ENCODE measurements around the gene SGK1. TPM values are rescaled to one million over a fixed set of nuclear protein-coding genes. Genes with fewer than 3 reads are reported as not detected.

SGK1 gene
- total and polyA plus RNA-seq, 10 of the 15 experiments (the other 5 are each of a cell fraction or from before 2014, with no cell fraction given) = 0.62 to 5.1 (median 2.9) TPM

DNA sequence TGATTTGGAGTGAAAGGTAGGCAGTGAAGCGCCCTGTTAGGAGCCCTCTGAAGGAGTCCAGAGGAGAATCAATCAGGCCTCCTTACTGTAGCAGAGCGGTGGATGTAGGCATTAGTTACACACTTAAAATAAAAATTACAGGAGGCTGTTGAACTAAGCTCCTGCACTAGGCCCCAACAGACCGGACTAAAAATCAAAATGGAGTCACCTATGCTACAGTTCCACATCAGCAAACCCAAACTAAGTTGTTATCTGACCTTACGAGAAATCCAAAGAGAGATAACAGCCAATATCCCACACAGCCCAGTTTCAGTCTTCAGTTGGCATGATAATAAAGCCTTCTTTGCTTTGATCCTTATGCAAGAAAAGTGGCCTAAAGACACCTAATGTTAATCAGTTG is 26.8 kb downstream of the SGK1 start:
- POLR2A ChIA-PET = no interaction called here
- in situ Hi-C loops (cut with MboI) = no loop called here
- FAIRE-seq = no peak
- BruUV-seq (replicated peaks) = no TSS peak
- Histone ChIP-seq H3K4me3 (no peak overlapping the region), H3K9me3 (replicated peaks; ENCODE audit: control insufficient read depth, insufficient read depth, low read length) (no peaks in the 10 kb centered on the region; the same call in 2 of the 3 replicates), H3K4me2 (ENCODE audit: control insufficient read depth, insufficient read depth) (no peak overlapping the region), H3K4me1 (ENCODE audit: control insufficient read depth, insufficient read depth, low read length) (peaks cover 15% of the 10 kb centered on the region), H4K20me1 (ENCODE audit: control insufficient read depth, insufficient read depth) (no peaks in the 10 kb centered on the region), H3K9ac (ENCODE audit: control insufficient read depth, insufficient read depth, low read length) (no peak overlapping the region), H3K27me3 (replicated peaks in 1 of 2; ENCODE audit: control insufficient read depth in 2 of 2, insufficient read depth in 2 of 2, low read length in 1 of 2) (no peaks in the 10 kb centered on the region), H3K79me2 (ENCODE audit: control insufficient read depth, insufficient read depth, low read length) (no peaks in the 10 kb centered on the region), H3K27ac (ENCODE audit: control insufficient read depth, insufficient read depth) (no peak overlapping the region), H2AFZ (ENCODE audit: control insufficient read depth, low read depth, low read length) (no peak overlapping the region), H3K36me3 (ENCODE audit: control insufficient read depth in 2 of 2, insufficient read depth in 2 of 2, low read length in 1 of 2) (no peaks in the 10 kb centered on the region)
- RAD21 ChIA-PET (ENCODE audit: unreplicated experiment) = interaction anchor here (1.6 to 1.7 kb wide), 2 partner anchors 39 to 45 kb away, joined by 3 read pairs; no protein-coding TSS in a partner anchor
- TF ChIP-seq SMAD1 (IDR thresholded peaks at IDR 0.05; ENCODE audit: low read depth, partially characterized antibody) = no peak
- TF ChIP-seq, protein P1, sequence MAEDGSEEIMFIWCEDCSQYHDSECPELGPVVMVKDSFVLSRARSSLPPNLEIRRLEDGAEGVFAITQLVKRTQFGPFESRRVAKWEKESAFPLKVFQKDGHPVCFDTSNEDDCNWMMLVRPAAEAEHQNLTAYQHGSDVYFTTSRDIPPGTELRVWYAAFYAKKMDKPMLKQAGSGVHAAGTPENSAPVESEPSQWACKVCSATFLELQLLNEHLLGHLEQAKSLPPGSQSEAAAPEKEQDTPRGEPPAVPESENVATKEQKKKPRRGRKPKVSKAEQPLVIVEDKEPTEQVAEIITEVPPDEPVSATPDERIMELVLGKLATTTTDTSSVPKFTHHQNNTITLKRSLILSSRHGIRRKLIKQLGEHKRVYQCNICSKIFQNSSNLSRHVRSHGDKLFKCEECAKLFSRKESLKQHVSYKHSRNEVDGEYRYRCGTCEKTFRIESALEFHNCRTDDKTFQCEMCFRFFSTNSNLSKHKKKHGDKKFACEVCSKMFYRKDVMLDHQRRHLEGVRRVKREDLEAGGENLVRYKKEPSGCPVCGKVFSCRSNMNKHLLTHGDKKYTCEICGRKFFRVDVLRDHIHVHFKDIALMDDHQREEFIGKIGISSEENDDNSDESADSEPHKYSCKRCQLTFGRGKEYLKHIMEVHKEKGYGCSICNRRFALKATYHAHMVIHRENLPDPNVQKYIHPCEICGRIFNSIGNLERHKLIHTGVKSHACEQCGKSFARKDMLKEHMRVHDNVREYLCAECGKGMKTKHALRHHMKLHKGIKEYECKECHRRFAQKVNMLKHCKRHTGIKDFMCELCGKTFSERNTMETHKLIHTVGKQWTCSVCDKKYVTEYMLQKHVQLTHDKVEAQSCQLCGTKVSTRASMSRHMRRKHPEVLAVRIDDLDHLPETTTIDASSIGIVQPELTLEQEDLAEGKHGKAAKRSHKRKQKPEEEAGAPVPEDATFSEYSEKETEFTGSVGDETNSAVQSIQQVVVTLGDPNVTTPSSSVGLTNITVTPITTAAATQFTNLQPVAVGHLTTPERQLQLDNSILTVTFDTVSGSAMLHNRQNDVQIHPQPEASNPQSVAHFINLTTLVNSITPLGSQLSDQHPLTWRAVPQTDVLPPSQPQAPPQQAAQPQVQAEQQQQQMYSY (CRISPR knock-in tag; IDR thresholded peaks at IDR 0.05) = no peak
- no peak for TF ChIP-seq EED (IDR thresholded peaks at IDR 0.05; ENCODE audit: low read depth)
- no peak for TF ChIP-seq ZNF217 (IDR thresholded peaks at IDR 0.05)
- no peak for TF ChIP-seq MYB (IDR thresholded peaks at IDR 0.05; ENCODE audit: borderline replicate concordance, low read depth, low read length)
- no peak for TF ChIP-seq CBFB (IDR thresholded peaks at IDR 0.05; ENCODE audit: low read depth)
- no peak for TF ChIP-seq PML (IDR thresholded peaks at IDR 0.05; ENCODE audit: low read length)
- no peak for TF ChIP-seq RAD21 (IDR thresholded peaks at IDR 0.05; ENCODE audit: insufficient read depth, low read depth, low read length)
- TF ChIP-seq WRNIP1 (IDR thresholded peaks at IDR 0.05; ENCODE audit: borderline replicate concordance, low read depth, low read length) = no peak
- no peak for TF ChIP-seq CHD4 (IDR thresholded peaks at IDR 0.05)
- no peak for TF ChIP-seq SIX5 (IDR thresholded peaks at IDR 0.05; ENCODE audit: low read depth, low read length, severe bottlenecking)
- no peak for TF ChIP-seq CHD2 (IDR thresholded peaks at IDR 0.05; ENCODE audit: borderline replicate concordance, low read depth, low read length)
- no peak for TF ChIP-seq EP300 (IDR thresholded peaks at IDR 0.05; ENCODE audit: borderline replicate concordance in 1 of 2, control insufficient read depth in 1 of 2, low read depth in 2 of 2, low read length in 2 of 2)
- TF ChIP-seq, protein P2, sequence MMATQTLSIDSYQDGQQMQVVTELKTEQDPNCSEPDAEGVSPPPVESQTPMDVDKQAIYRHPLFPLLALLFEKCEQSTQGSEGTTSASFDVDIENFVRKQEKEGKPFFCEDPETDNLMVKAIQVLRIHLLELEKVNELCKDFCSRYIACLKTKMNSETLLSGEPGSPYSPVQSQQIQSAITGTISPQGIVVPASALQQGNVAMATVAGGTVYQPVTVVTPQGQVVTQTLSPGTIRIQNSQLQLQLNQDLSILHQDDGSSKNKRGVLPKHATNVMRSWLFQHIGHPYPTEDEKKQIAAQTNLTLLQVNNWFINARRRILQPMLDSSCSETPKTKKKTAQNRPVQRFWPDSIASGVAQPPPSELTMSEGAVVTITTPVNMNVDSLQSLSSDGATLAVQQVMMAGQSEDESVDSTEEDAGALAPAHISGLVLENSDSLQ (IDR thresholded peaks at IDR 0.05) = no peak
- no peak for TF ChIP-seq STAT3 (IDR thresholded peaks at IDR 0.05; ENCODE audit: low read depth, low read length)
- TF ChIP-seq RUNX3 (IDR thresholded peaks at IDR 0.05; ENCODE audit: low read length) = no peak
- no peak for TF ChIP-seq HDAC2 (IDR thresholded peaks at IDR 0.05)
- CTCF ChIA-PET = interaction anchor here (0.8 kb wide), 1 partner anchor 21 kb away, joined by 3 read pairs; no protein-coding TSS in a partner anchor
- intact Hi-C loops (cut with micrococcal nuclease; ENCODE audit: unreplicated experiment) = no loop called here
- no peak for ATAC-seq
- SMC1A ChIA-PET (ENCODE audit: uncharacterized antibody, unreplicated experiment) = no interaction called here
- no peak for DNase-seq (ENCODE audit: low read depth, low spot score)
- WGBS (ENCODE audit: insufficient coverage, insufficient replicate concordance, low lambda C conversion rate, missing lambda C conversion rate) = 98% methylated on average over 4 of the region's 4 CpGs
